Stimulated activated memory B cell treated with anti-CD40 and anti-IgM and Interleukin-4, amounts not matched to agents 10 μg/mL and 1 μg/mL and 100 μg/mL, for 72 hours (primary cell): Measurements from ENCODE around the gene FARP2.
"Not testable (repeated sequence)": the region's sequence is repeated elsewhere in the genome, so short reads cannot be mapped to it uniquely, and the experiment has no call there.

Experiments used
- ATAC-seq: fragments of 150-1000 bp; cut with Tn5 transposase; 2 replicates; pipeline ENCODE4 v1.10.0; 2021
- H3K27ac Mint-ChIP-seq: one replicate; pipeline ENCODE4 v1.8.0; 2022; ENCODE audit warnings: mild to moderate bottlenecking, mixed read lengths
- H3K27me3 Mint-ChIP-seq: one replicate; pipeline ENCODE4 v1.8.0; 2022; ENCODE audit warnings: mixed read lengths
- H3K36me3 Mint-ChIP-seq: one replicate; pipeline ENCODE4 v1.8.0; 2022; ENCODE audit warnings: mixed read lengths
- H3K4me1 Mint-ChIP-seq: one replicate; pipeline ENCODE4 v1.8.0; 2022; ENCODE audit warnings: mixed read lengths
- H3K4me3 Mint-ChIP-seq: one replicate; pipeline ENCODE4 v1.8.0; 2022; ENCODE audit warnings: mild to moderate bottlenecking, moderate library complexity, mixed read lengths
- H3K9me3 Mint-ChIP-seq: one replicate; pipeline ENCODE4 v1.8.0; 2022; ENCODE audit warnings: mixed read lengths

Gene FARP2

DNA sequence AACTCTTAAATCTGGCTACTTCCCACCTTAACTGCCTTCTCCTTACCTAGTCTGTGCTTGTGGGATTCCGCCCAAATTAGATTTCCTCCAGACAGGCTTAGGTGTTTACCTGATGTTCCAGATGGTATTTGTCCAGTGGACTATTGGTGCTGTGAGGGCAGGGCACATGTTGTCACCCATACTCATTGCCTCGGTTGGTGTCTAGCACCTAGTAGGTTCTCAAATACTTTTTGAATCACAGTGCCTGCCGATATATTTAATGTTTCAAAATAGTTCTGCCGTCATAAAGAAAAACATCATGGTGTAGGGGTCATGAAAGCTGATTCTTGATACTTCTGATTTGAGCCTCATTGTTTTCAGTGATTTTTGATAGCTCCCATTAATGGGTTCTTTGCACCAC lies 39.3 kb upstream of the FARP2 start:
- Mint-ChIP-seq H3K27me3 (no peaks in the 10 kb centered on the region), H3K4me1 (peaks cover 62% of the 10 kb centered on the region), H3K4me3 (peak overlapping the region; percentile 92), H3K27ac (peak overlapping the region; percentile 97), H3K9me3 (no peaks in the 10 kb centered on the region), H3K36me3 (peaks cover 41% of the 10 kb centered on the region)
- no peak for ATAC-seq

DNA sequence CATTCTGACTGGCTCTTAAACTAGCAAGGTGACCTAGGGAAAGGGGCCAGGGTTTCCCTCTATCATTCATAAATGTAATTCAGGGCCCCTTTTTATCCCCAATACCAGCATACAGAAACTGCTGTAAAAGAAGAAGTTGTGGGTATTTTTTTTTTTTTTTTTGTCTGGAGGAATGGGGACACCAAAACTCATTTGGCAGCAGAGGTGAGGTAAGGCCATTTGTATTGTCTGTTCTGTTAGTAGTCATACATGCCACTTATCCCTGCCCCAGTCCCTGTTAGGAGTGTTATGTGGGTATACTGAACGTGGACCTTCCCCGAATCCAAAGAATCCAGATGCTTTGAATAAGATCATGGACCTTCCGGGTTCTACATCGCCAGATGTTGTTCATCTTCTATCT lies 38.7 kb upstream of the FARP2 start:
- peaks cover 44% of the 10 kb centered on the region for H3K36me3 Mint-ChIP-seq
- peaks cover 62% of the 10 kb centered on the region for H3K4me1 Mint-ChIP-seq
- H3K27me3 Mint-ChIP-seq, result no peaks in the 10 kb centered on the region
- no peaks in the 10 kb centered on the region for H3K9me3 Mint-ChIP-seq
- H3K27ac Mint-ChIP-seq, result peak overlapping the region; percentile 97
- H3K4me3 Mint-ChIP-seq, result peak overlapping the region; percentile 92
- ATAC-seq, result no peak

DNA sequence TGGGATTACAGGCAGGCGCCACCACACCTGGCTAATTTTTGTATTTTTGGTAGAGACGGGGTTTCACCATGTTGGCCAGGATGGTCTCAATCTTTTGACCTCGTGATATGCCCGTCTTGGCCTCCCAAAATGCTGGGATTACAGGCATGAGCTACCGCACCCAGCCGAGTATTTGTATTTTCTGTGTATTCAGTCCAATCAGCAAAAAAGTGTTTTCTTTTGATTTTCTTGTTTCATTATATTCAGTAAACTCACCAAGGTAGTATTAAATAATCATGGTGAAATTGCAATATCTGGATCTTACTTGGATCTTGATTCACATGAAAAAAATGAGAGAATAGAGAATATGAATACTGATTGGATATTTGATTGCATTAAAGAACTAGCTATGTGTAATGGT lies 37.3 kb upstream of the FARP2 start:
- peaks cover 61% of the 10 kb centered on the region for H3K4me1 Mint-ChIP-seq
- H3K27ac Mint-ChIP-seq, H3K27me3 Mint-ChIP-seq, H3K4me3 Mint-ChIP-seq, ATAC-seq, H3K9me3 Mint-ChIP-seq: not testable (repeated sequence)
- H3K36me3 Mint-ChIP-seq, result peaks cover 44% of the 10 kb centered on the region

DNA sequence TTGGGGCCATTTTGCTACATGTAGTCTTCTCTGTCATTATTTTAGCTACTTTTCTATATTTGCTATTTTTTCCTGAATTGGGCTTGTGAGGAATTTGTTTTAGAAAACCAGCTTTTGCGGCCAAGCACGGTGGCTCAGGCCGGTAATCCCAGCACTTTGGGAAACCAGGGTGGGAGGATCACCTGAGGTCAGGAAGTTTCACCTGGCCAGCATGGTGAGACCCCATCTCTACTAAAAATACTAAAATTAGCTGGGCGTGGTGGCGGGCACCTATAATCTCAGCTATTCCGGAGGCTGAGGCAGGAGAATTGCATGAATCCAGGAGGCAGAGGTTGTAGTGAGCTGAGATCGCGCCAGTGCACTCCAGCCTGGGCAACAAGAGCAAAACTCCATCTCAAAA lies 35.7 kb upstream of the FARP2 start:
- ATAC-seq, result no peak
- Mint-ChIP-seq H3K4me1 (peaks cover 77% of the 10 kb centered on the region), H3K36me3 (peaks cover 49% of the 10 kb centered on the region), H3K4me3 (no peak overlapping the region), H3K27me3 (no peaks in the 10 kb centered on the region), H3K9me3 (no peaks in the 10 kb centered on the region), H3K27ac (no peak overlapping the region)

DNA sequence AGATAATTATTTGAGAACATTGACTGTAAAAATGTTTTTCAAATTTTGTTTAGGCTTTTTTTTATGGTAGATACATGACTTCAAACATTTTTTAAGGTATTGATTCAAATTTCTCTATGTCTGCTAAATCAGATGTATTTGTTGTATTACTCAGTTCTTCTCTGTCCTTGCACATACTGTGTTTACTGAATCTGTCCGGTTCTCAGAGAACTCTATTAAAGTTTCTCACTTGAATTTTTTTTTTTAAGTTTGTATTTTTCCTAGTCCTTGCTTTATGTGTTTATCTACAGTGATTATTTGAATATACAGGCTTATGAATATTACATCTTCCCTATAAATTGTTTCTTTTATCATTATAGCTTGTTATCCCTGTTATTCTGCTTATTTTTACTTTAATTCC lies 35.1 kb upstream of the FARP2 start:
- H3K36me3 Mint-ChIP-seq, result peaks cover 51% of the 10 kb centered on the region
- no peak overlapping the region for H3K27ac Mint-ChIP-seq
- H3K4me3 Mint-ChIP-seq, result no peak overlapping the region
- peaks cover 79% of the 10 kb centered on the region for H3K4me1 Mint-ChIP-seq
- no peak for ATAC-seq
- H3K27me3 Mint-ChIP-seq, result no peaks in the 10 kb centered on the region
- H3K9me3 Mint-ChIP-seq, result no peaks in the 10 kb centered on the region

DNA sequence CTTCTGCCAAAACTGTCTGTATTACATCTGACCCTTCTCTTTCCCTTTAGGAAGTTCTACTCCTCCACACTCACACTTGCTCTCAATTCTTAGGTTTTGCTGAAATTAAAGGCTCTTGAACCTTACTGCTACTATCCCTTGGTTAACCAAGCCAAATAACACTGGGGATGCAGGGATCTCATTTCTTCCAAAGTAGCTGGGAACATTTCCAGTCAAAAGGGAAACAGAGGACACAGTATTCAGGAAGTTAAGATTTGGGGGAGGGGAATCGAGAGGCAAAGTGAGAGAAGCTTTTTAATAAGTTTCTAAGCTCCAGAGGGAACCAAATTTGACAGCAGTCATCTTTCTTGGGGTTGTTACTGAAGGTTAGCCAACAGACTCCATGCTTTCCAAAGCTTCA lies 34.2 kb upstream of the FARP2 start:
- ATAC-seq, result no peak
- Mint-ChIP-seq H3K36me3 (peaks cover 55% of the 10 kb centered on the region), H3K9me3 (no peaks in the 10 kb centered on the region), H3K4me1 (peaks cover 75% of the 10 kb centered on the region), H3K4me3 (no peak overlapping the region), H3K27me3 (no peaks in the 10 kb centered on the region), H3K27ac (no peak overlapping the region)

DNA sequence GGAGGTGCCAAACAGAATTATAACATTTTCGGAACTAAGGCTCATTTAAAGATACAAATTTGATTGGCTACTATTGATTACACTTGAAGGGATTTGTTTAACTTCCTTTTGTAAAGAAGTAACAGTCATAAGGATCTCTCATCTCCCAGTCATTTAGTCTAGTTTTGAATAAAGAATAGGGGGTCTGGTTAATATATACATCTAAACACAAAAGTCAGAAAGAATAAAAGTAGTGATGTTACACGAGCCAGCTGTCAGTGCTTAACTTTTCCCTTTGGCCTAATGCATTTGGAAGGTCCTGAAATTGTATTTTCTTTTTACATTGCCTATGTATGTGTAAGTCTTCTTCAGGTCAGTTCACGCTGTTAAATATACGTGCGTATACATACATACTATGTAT lies 32.3 kb upstream of the FARP2 start:
- H3K27me3 Mint-ChIP-seq, result no peaks in the 10 kb centered on the region
- no peaks in the 10 kb centered on the region for H3K9me3 Mint-ChIP-seq
- H3K36me3 Mint-ChIP-seq, result peaks cover 55% of the 10 kb centered on the region
- ATAC-seq, result no peak
- H3K4me3 Mint-ChIP-seq, result no peak overlapping the region
- peaks cover 57% of the 10 kb centered on the region for H3K4me1 Mint-ChIP-seq
- H3K27ac Mint-ChIP-seq, result no peak overlapping the region

DNA sequence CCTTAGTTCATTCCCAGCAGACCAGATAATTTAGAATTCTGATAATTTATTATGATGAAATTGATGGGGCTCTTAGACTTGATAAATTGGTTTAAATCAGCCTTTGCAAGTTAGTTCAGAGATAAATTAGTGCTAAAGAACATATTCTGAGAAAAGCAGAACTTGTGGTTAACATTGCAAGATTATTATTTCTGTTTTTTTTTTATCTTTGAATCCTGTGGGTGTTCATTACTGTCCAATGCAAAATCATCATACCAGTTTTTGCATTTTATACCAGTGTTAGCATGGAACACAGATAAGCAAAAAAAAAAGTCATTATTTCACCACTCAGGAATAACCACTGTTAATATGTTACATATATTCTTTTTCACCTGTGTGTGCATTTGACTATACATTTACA lies 31.3 kb upstream of the FARP2 start:
- Mint-ChIP-seq H3K27me3 (no peaks in the 10 kb centered on the region), H3K36me3 (peaks cover 61% of the 10 kb centered on the region), H3K9me3 (no peaks in the 10 kb centered on the region), H3K4me3 (peak overlapping the region; percentile 58), H3K27ac (peak overlapping the region; percentile 24), H3K4me1 (peaks cover 47% of the 10 kb centered on the region)
- ATAC-seq, result peak; percentile 57

DNA sequence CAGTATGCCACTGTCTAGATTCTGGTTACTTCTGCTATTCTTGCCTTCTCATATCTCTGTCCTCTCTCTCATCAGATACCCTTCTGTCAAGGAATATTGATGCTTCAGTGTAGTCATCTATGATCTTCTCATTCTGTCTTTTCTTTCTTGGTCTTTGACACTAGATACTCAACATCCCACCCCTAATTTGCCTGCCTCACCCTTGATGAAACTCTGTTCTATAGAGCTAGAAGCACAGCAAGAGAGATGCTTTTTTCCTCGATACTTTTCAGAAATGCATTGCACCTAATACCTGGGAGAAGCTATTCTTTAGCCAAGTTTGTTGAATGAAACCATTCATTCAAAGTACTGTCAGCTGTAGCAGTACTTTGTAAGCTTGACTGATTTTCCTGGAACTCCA lies 30.8 kb upstream of the FARP2 start:
- Mint-ChIP-seq H3K36me3 (peaks cover 61% of the 10 kb centered on the region), H3K27ac (no peak overlapping the region), H3K4me1 (peaks cover 43% of the 10 kb centered on the region), H3K4me3 (peak overlapping the region; percentile 0), H3K27me3 (no peaks in the 10 kb centered on the region), H3K9me3 (no peaks in the 10 kb centered on the region)
- ATAC-seq, result no peak

DNA sequence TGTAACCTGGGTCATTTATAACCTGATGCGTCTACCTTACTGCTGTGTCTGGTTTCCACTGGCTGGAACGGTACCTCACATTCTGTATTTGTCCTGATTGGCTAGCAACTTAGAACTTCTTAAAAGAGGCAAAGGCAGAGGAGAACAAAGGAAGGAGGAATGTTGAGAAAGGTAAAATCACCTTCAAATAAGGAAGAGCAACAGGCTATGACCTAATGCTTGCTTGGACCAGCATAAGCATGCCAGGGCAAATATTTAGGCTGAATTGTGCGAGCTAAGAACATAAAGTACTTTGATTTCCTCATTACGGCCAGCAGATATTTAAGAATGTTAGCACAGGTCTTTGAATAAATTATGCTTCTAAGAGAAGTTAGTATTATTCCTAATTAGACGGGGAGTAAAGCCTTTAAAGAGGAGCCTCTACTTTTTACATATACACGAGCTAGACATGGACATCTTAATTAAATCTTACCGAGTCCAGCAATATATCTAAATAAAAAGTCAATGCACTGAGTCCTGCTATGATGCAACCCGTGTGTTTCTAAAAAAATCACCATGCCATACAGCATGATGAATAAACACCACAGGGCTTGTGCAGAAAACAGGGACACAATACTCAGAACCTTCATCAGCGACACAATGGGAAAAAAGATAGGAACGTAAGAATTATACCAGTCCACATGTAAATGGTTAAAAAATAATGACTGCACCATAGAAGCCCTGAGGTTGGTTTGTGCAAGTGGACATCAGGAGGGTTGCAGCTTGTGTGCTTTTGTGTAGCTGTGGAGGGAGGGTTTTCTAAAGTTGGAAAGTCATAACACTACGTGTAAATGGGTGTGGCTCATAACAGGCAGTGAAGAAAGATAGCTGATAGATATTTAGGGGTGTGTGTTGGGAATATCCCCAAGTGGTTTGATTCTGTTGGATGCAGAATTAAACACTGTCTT lies 26.1 kb upstream of the FARP2 start:
- Mint-ChIP-seq H3K27me3 (no peaks in the 10 kb centered on the region), H3K36me3 (peaks cover 74% of the 10 kb centered on the region), H3K27ac (no peak overlapping the region)

DNA sequence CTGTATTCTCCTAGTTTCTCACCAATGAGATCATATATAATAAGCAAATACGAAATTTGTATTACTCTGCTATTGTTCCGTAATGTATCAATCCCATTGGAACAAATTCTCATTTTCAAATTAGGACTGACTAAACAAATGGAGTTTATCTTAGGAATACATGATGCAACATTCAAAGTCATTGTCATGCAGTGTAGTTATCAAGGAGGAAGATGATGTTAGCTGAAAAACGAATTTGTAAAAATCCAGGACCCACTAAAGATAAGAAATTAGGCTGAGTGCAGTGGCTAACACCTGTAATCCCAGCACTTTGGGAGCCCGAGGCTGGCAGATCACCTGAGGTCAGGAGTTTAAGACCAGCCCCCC lies 25.5 kb upstream of the FARP2 start:
- Mint-ChIP-seq H3K4me3 (no peak overlapping the region), H3K27me3 (no peaks in the 10 kb centered on the region), H3K9me3 (no peaks in the 10 kb centered on the region), H3K27ac (no peak overlapping the region), H3K36me3 (peaks cover 68% of the 10 kb centered on the region), H3K4me1 (peaks cover 2% of the 10 kb centered on the region)
- no peak for ATAC-seq

More for the DNA sequence above, 26.1 kb upstream of the FARP2 start:
- peaks cover 6% of the 10 kb centered on the region for H3K4me1 Mint-ChIP-seq
- no peaks in the 10 kb centered on the region for H3K9me3 Mint-ChIP-seq
- H3K4me3 Mint-ChIP-seq, result no peak overlapping the region
- ATAC-seq, result no peak

DNA sequence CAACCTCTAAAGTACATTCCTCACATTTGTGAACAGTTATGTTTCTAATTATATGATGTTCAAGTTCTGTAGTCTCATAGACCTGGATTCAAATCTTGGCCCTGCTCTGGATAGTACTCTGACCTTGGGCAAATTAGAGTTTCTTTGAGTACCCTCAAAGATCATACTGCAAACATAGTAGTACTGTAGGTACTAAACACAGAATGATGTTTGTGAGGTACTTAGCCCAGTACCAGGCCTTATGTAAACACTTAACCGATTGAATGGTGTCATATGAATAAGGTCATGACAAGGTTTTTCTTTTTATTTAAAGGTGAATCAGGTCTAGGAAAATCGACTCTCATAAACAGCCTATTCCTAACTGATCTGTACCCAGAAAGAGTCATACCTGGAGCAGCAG lies 21.3 kb upstream of the FARP2 start:
- Mint-ChIP-seq H3K36me3 (peaks cover 48% of the 10 kb centered on the region), H3K9me3 (no peaks in the 10 kb centered on the region), H3K4me3 (no peak overlapping the region), H3K27me3 (no peaks in the 10 kb centered on the region), H3K4me1 (peaks cover 12% of the 10 kb centered on the region), H3K27ac (no peak overlapping the region)
- no peak for ATAC-seq

DNA sequence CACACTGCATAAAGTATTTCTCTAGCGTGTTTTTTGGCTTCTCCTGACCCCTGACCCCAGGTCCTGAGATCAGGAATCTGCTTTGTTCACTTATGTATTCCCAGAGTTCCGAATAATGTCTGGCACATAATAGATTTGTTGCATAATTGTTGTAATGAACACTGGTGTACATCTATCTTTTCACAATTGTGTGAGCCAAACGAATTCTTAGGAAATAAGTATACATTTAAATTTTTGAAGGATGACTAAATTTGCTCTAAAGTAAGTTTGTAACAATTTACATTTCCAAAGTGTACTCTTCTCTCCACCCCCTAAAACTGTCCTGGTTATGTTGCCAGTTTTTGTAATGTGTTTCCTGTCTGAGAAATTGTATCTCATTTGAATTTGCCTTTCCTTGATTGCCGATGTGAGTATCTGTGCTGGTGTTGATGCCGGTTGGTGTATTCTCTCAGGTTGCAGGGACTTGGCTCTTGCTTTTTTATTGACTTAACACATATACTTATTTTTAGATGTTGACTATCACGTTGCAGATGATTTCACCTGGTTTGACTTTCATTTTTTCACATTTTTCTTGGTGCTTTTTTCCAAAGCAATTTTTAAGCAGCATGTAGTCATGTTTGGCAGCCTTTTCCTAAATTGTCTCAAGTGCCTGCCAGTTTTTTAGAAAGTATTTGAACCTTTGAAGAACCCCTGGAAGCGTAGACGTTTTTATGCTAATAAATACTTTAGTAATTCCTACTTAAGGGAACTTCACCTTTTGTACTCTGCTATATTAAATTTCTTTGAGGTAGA lies 16.1 kb upstream of the FARP2 start:
- no peak overlapping the region for H3K4me3 Mint-ChIP-seq

DNA sequence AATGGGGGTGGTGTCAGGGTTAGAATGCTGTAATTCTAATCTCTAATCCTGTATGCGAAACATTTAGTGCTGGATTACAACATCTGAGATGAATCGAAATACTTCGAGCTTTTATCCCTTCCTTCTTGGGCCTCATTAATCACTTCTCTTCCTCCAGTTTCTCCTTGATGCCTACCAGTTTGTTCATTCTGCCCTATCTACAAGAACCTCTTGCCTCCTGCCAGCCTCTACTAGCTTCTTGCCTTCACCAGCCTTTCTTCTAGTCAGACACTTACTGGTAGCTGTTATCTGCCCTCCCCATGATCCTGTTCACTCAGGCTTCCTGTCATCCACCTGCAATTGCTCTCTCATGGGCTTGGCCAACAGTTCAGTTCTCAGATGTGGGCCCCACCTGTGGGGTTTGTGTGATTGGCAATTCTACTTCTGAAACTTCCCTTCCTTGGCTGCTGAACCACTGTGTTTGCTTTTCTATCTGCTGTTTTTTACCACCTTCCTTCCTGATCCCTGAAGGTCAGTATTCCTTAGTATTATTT lies 15.4 kb upstream of the FARP2 start:
- no peak overlapping the region for H3K27ac Mint-ChIP-seq
- peaks cover 56% of the 10 kb centered on the region for H3K36me3 Mint-ChIP-seq
- no peaks in the 10 kb centered on the region for H3K27me3 Mint-ChIP-seq
- H3K4me3 Mint-ChIP-seq, result no peak overlapping the region
- H3K4me1 Mint-ChIP-seq, result peaks cover 20% of the 10 kb centered on the region
- no peaks in the 10 kb centered on the region for H3K9me3 Mint-ChIP-seq
- ATAC-seq, result no peak

More for the DNA sequence above, 16.1 kb upstream of the FARP2 start:
- H3K9me3 Mint-ChIP-seq, result no peaks in the 10 kb centered on the region
- H3K27ac Mint-ChIP-seq, result no peak overlapping the region
- no peak for ATAC-seq
- H3K4me1 Mint-ChIP-seq, result peaks cover 24% of the 10 kb centered on the region
- H3K36me3 Mint-ChIP-seq, result peaks cover 55% of the 10 kb centered on the region
- H3K27me3 Mint-ChIP-seq, result no peaks in the 10 kb centered on the region

DNA sequence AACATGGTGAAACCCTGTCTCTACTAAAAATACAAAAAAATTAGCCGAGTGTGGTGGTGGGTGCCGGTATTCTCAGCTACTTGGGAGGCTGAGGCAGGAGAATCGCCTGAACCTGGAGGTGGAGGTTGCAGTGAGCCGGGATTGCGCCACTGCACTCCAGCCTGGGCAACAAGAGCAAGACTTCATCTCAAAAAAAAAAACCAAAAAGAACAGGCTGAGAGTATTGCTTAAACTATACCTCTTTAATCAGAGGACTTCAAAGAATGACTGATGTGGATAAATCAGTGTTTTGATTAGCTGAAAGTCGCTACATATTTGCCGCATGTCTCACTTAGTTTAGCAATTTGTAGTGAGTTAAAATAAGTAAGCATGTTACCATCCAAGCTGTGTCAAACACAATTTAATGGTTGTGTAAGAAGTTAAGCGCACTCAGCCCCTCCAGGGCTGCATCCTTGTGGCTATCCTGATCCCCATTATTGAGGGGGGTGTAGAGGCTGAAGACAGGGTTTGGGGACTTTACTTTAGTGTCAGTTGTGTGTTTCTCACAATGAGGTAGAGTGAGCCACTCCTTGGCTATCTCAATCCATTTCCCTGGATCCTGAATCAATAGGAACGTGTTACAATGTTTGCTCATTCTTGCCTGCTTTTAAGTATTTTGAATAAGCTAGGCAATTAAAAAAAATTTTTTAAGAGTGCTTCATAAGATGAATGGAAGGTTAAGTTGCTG lies 11.0 kb upstream of the FARP2 start:
- no peak for ATAC-seq
- no peak overlapping the region for H3K4me3 Mint-ChIP-seq
- peaks cover 11% of the 10 kb centered on the region for H3K4me1 Mint-ChIP-seq
- H3K27me3 Mint-ChIP-seq, result no peaks in the 10 kb centered on the region
- H3K36me3 Mint-ChIP-seq, result peaks cover 61% of the 10 kb centered on the region
- H3K9me3 Mint-ChIP-seq, result no peaks in the 10 kb centered on the region
- no peak overlapping the region for H3K27ac Mint-ChIP-seq
